Neural cell (in vitro differentiated cells): Measurements from ENCODE around the gene PLXNA2.

Source experiments
- EZH2 ChIP-seq: fragments of 200-600, 300-800 bp; shearing (Covaris generic), sonication (generic); IDR thresholded peaks from 2 replicates; pipeline ENCODE4 v1.6.1; 2014; ENCODE audit warnings: antibody characterized with exemption, low read length, borderline replicate concordance, mild to moderate bottlenecking; ENCODE audit not compliant: insufficient read depth, poor library complexity, severe bottlenecking
- POLR2AphosphoS5 ChIP-seq: IDR thresholded peaks from 2 replicates; pipeline ENCODE4 v1.6.1; 2012
- TF ChIP-seq, protein P1 (sequence below): fragments of 450-650 bp; IDR thresholded peaks from 2 replicates; pipeline ENCODE4 v1.5.1; 2014; ENCODE audit warnings: antibody characterized with exemption, mild to moderate bottlenecking, moderate library complexity; ENCODE audit not compliant: poor library complexity, severe bottlenecking

DNA sequence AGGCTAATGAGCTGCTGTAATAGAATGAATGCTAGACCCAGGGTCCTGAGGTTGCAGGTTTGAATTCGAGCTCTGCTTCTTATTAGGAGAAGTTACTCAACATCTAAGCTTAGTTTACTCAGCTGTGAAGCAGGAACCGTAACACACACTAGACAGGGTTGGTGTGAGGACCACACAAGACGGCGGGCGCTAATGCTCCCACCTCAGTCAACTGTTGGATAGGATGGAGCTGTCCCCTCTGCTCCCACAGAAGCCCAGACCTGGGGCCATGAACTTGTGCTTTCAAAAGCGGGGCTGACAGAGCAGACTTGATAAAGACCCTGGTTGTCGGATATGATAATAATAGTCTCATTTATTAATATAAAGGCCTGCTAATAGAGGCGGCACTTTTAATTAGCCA lies 234.9 kb downstream of the PLXNA2 start:
- TF ChIP-seq, protein P1, sequence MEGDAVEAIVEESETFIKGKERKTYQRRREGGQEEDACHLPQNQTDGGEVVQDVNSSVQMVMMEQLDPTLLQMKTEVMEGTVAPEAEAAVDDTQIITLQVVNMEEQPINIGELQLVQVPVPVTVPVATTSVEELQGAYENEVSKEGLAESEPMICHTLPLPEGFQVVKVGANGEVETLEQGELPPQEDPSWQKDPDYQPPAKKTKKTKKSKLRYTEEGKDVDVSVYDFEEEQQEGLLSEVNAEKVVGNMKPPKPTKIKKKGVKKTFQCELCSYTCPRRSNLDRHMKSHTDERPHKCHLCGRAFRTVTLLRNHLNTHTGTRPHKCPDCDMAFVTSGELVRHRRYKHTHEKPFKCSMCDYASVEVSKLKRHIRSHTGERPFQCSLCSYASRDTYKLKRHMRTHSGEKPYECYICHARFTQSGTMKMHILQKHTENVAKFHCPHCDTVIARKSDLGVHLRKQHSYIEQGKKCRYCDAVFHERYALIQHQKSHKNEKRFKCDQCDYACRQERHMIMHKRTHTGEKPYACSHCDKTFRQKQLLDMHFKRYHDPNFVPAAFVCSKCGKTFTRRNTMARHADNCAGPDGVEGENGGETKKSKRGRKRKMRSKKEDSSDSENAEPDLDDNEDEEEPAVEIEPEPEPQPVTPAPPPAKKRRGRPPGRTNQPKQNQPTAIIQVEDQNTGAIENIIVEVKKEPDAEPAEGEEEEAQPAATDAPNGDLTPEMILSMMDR = no peak
- TF ChIP-seq EZH2 = no peak
- no peak for TF ChIP-seq POLR2AphosphoS5
